ENCODE data around the gene ANO10.
"Not testable (repeated sequence)": the region's sequence is repeated elsewhere in the genome, so short reads cannot be mapped to it uniquely, and the experiment has no call there.

Gene ANO10

DNA sequence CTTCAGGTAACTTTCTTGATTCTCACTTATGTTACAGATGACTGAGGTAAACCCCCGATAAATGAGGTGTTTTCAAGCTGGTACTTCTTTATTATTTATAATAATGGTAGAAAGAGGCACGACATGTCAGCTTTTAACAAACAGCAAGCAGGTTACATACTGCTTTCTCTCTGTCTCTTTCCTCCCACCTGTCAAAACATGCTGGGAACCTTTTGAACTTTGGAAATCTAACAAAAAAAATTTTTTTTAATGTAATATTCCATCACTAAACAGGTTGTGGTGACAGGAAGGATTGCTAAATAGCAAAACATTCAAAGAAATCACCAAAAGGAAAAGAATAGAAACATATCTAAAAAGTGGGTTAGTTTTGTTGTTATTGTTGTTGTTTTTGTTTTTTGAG lies 48.2 kb downstream of the ANO10 start:
- no peak for DNase-seq

GRCh38 chr3:43565661-43566341 lies 56.0 kb downstream of the ANO10 start:
- not testable (repeated sequence) for DNase-seq

DNA sequence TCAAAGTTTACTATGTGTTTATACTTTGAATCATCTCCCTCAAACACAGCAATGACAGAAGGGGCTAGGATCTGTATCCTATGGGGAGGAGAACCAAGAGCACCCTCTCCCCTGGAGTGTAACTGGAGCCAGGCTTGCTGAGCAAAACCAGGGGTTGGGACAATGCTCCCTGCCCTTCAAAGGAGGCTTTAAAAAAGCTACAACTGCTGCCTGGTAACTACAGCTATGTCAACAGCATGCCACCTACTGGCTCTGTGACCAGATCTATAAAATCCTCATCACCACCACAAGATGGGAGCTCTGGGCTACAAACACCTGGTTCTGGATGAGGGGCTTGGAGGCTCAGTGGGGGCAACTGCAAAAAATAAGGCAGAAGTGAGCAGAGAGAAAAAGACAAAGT lies 61.9 kb downstream of the ANO10 start:
- DNase-seq: no peak

DNA sequence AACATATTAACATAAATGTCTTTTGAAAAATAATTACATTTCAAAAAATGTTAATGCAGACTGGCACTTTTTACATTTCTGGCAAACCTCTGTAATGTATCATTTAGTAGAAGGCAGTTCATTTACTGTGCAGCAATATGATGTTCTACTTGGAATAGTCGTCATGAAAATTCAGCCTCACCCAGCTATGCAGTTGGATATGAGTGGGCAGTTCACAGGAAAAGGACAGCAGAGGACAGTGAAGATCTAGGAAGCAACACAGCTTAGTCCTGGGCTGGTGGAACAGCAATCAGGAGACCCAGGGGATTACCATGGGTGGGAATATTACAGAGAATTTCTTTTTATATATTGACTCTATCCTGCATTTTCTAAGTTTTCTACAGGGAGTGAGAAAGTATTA lies 63.6 kb downstream of the ANO10 start:
- no peak for DNase-seq

- no peak for DNase-seq
These were observed 72.1 kb downstream of the ANO10 start for GRCh38 chr3:43549626-43550290.

DNA sequence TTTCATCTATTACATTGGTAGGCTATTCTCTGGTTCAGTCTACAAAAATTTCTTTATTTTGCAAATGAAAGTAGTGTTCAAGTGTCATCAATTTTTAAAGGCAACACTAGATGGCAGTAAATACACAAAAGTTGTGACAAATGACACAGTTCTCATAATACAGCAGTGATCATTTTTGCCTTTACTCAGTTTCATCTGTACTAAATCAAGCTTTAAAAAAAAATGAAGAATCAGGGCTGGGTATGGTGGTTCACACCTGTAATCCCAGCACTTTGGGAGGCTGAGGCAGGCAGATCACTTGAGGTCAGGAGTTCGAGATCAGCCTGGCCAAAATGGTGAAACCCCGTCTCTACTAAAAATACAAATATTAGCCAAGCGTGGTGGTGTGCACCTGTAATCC lies 77.5 kb downstream of the ANO10 start:
- DNase-seq: not testable (repeated sequence)

- no peak for DNase-seq
These were observed 79.3 kb downstream of the ANO10 start for GRCh38 chr3:43542328-43543043.

GRCh38 chr3:43540624-43541023 lies 81.2 kb downstream of the ANO10 start:
- DNase-seq: no peak

DNA sequence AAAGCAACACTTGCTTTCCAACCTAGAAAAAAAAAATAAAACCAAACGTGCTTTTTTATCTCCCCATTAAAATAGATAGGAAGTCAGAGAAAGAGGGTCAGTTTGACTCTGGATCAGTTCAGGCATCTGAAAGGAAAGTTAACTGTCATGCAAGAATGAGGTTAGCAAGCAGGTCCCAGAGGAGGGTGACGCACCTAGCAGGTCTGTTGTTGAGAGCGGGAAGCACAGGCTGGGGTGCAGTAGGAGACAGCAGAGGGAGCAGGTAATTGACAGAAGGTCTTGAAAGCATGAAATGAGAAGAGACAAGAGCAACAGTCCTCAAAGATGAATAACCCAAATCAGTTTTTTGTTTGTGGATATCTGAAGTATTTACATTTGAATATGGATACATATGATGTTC lies 82.5 kb downstream of the ANO10 start:
- DNase-seq: no peak

GRCh38 chr3:43537225-43537624 lies 84.6 kb downstream of the ANO10 start:
- DNase-seq: no peak

GRCh38 chr3:43534675-43535074 lies 87.1 kb downstream of the ANO10 start:
- DNase-seq: no peak

DNA sequence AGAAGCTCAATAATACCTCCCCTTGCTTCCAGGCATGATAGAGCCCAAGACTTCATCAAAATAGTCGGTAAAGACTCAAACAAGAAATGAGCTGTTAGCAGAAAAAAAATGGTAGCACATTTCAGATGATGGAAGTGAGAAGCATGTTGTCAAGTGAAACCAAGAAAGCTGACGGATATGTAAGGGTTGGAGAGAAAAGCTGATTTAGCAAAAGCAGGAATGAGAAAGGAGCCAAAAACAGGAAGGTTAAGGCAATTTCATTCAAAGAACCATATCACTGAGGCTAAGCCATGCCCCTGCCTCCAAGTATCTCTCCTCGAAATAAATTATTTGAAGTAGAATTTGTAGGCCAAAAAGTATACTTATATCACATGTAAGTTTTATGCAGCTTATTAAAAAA lies 88.8 kb downstream of the ANO10 start:
- DNase-seq: no peak

DNA sequence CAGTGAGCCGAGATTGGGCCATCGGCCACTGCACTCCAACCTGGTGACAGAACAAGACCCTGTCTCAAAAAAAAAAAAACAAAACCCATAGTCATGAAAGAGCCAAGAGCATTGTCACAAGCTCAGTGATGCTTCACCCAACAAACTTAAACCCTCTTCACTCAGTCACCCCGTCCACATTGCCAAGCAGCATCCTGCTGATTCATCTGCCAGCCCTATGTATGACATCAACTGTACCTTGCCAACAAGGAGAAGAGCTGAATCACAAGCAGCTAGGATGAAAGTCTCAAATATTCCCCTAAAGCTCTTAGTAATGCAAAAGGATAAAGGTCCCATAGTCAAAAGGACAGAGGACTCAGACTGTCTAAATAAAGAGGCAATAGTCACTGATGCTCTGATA lies 90.0 kb downstream of the ANO10 start:
- no peak for DNase-seq

DNA sequence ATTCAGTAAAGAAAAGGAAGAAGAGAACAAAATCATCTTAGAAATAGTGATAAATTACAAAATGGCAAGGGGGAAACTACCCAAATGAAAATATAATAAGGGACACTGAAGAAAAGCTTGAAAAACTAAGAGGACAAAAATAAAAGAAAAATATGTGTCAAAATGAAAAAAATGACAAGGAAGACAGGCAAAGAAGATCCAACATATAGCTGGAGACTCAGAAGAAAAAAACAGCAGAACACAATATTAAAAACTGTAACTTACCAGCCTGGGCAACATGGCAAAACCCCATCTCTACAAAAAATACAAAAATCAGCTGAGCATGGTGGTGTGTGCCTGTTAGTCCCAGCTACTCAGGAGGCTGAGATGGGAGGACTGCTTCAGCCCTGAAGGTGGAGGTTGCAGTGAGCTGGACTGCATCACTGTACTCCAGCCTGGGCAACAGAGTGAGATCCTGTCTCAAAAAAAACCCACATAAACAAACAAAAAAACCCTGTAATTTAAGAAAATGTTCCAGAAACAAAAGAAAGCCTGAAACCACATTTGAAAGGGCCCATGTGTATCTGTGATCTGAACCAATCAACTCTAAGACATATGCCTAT lies 93.2 kb downstream of the ANO10 start:
- no peak for DNase-seq

DNA sequence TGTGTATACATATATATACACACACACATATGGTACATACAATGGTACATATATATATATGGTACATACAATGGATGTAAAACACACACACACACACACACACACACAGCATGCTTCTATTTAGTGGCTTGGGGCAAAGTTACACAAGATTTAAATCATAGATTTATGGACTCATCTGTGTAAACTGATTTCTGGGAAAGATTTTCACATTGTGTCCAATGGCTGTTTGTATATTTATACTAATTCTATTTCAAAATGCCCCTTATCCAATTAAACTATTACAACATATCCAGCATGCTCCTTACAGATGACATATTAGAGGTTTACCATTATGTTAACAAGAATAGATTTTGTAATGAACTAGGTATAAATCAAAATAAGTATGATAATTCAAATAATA lies 94.9 kb downstream of the ANO10 start:
- DNase-seq: no peak

- DNase-seq: no peak
These were observed 95.7 kb downstream of the ANO10 start for GRCh38 chr3:43525941-43526607.

DNA sequence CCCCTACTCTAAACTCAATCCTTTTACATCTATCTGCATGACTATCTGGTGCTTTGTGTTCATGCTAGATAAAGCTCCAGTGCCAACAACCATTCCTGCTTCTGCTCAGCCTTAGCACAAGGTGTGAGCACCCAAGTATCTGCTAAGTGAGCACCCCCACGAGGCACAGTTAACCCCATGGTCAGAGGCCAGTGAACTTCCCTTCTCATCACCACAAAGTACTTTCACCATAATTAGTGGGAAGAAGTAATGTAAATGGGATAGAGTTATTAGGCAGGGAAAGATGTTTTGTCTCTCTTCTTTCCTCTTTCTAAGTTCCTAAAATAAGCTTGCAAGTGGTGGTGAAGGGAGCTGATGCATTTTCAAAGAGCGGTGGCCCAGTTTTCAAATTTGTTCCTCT lies 96.4 kb downstream of the ANO10 start:
- DNase-seq: no peak

- DNase-seq: no peak
These were observed 98.3 kb downstream of the ANO10 start for GRCh38 chr3:43523454-43524053.

- no peak for DNase-seq
These were observed 99.0 kb downstream of the ANO10 start for GRCh38 chr3:43522727-43523362.

DNA sequence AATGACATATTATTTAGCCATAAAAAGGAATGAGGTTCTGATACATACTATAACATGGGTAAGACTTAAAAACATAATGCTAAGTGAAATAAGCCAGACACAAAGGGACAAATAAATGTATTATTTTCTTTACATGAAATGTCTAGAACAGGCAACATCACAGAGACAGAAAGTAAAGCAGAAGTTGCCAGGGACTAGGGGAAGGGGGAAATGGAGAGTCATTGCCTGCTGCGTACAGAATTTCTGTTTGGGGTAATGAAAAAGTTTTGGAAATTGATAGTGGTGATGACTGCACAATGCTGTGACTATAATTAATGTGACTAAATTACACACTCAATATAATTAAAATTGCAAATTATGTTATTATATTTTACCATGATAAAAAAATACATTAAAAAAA lies 99.9 kb downstream of the ANO10 start:
- no peak for DNase-seq

DNA sequence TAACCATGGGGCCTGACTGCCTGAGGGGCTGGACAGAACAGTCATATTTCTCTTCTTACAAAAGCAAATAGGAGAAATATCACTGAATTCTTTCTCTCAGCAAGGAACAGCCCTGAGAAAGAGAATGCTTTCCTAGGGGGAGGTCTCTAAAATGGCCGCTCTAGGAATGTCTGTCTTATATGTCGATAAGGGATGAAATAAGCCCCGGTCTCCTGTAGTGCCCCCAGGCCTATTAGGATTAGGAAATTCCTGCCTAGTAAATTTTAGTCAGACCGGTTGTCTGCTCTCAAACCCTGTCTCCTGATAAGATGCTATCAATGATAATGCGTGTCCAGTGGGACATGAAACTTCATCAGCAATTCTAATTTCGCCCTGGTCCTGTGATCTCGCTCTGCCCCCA lies 103.3 kb downstream of the ANO10 start:
- DNase-seq: not testable (repeated sequence)

- no peak for DNase-seq
These were observed 105.7 kb downstream of the ANO10 start for GRCh38 chr3:43515970-43516635.
